Cardiac muscle cell (in vitro differentiated cells and primary cell): ENCODE results near the gene MIDN. TPM values are rescaled to one million over a fixed set of nuclear protein-coding genes. Genes with fewer than 3 reads are reported as not detected.

ENCODE experiments used
- DNase-seq, 2 donors: peaks; one replicate each; pipeline versions ENCODE4 v3.0.0 to v3.0.0-alpha.2; 2010 to 2017; ENCODE audit warnings: low read depth in 1 of 2, low spot score in 1 of 2
- H3K27ac ChIP-seq: fragments of 200-600 bp; sonication (generic); 2 replicates; pipeline ENCODE4 v1.5.1; 2016
- H3K27me3 ChIP-seq: fragments of 200-600 bp; sonication (generic); 2 replicates; pipeline ENCODE4 v1.6.0; 2016; ENCODE audit warnings: control low read depth
- H3K36me3 ChIP-seq: fragments of 200-600 bp; sonication (generic); 2 replicates; pipeline ENCODE4 v1.5.1; 2016; ENCODE audit warnings: control low read depth
- H3K4me1 ChIP-seq: fragments of 200-600 bp; sonication (generic); 2 replicates; pipeline ENCODE4 v1.8.1; 2017; ENCODE audit warnings: low read depth, mild to moderate bottlenecking, mixed run types
- H3K4me3 ChIP-seq: fragments of 200-600 bp; sonication (generic); 2 replicates; pipeline ENCODE4 v1.5.1; 2016; ENCODE audit warnings: mild to moderate bottlenecking
- H3K9me3 ChIP-seq: fragments of 200-600 bp; sonication (generic); 2 replicates; pipeline ENCODE4 v1.5.1; 2017; ENCODE audit warnings: low read depth, mild to moderate bottlenecking, control low read depth
- CTCF ChIP-seq: IDR thresholded peaks from 2 replicates; pipeline ENCODE4 v1.5.1; 2012; ENCODE audit warnings: low read depth, mild to moderate bottlenecking, low read length
- polyA plus RNA-seq: library from polyadenylated mRNA; unstranded; fragments of >200 nt; fragmentation: Nextera tagmentation; extraction: Ambion mirVana; gene quantifications from 2 replicates; pipeline ENCODE4 v1.2.1, GENCODE V29; 2016
- total RNA-seq: library from RNA; depleted of rRNA; stranded (reverse); fragments of >200 nt; gene quantifications from 2 replicates; pipeline ENCODE4 v1.2.3, GENCODE V29; 2016

MIDN gene
- total and polyA plus RNA-seq, 2 experiments from 2014 or later: 58.1 to 89.2 TPM

GRCh38 chr19:1229924-1230782, 18.2 kb upstream of the MIDN start:
- TF ChIP-seq CTCF: no peak
- Histone ChIP-seq H3K4me1 (peaks cover 34% of the 10 kb centered on the region), H3K27me3 (no peaks in the 10 kb centered on the region), H3K36me3 (peaks cover 15% of the 10 kb centered on the region), H3K4me3 (no peak overlapping the region), H3K27ac (peak overlapping the region; percentile 81), H3K9me3 (no peaks in the 10 kb centered on the region)
- no peak for DNase-seq

- H3K27ac ChIP-seq: peak overlapping the region; percentile 81
- no peak overlapping the region for H3K4me3 ChIP-seq
- no peak for DNase-seq
- no peaks in the 10 kb centered on the region for H3K9me3 ChIP-seq
- TF ChIP-seq CTCF: no peak
- H3K27me3 ChIP-seq: no peaks in the 10 kb centered on the region
- peaks cover 34% of the 10 kb centered on the region for H3K4me1 ChIP-seq
- H3K36me3 ChIP-seq: peaks cover 18% of the 10 kb centered on the region
Observed at GRCh38 chr19:1230783-1231489, 17.4 kb upstream of the MIDN start.

GRCh38 chr19:1231729-1232637, 16.4 kb upstream of the MIDN start:
- H3K4me3 ChIP-seq: no peak overlapping the region
- no peaks in the 10 kb centered on the region for H3K9me3 ChIP-seq
- H3K27ac ChIP-seq: peak overlapping the region; percentile 81
- peaks cover 15% of the 10 kb centered on the region for H3K36me3 ChIP-seq
- no peaks in the 10 kb centered on the region for H3K27me3 ChIP-seq
- no peak for TF ChIP-seq CTCF
- peaks cover 34% of the 10 kb centered on the region for H3K4me1 ChIP-seq
- peak in 1 of 2 donors; percentile 70 for DNase-seq

- no peak overlapping the region for H3K4me3 ChIP-seq
- DNase-seq: peak in 1 of 2 donors; percentile 72
- no peaks in the 10 kb centered on the region for H3K9me3 ChIP-seq
- peaks cover 9% of the 10 kb centered on the region for H3K36me3 ChIP-seq
- no peak for TF ChIP-seq CTCF
- peaks cover 34% of the 10 kb centered on the region for H3K4me1 ChIP-seq
- H3K27me3 ChIP-seq: no peaks in the 10 kb centered on the region
- peak overlapping the region; percentile 81 for H3K27ac ChIP-seq
Observed at GRCh38 chr19:1232652-1233072, 15.7 kb upstream of the MIDN start.

DNA sequence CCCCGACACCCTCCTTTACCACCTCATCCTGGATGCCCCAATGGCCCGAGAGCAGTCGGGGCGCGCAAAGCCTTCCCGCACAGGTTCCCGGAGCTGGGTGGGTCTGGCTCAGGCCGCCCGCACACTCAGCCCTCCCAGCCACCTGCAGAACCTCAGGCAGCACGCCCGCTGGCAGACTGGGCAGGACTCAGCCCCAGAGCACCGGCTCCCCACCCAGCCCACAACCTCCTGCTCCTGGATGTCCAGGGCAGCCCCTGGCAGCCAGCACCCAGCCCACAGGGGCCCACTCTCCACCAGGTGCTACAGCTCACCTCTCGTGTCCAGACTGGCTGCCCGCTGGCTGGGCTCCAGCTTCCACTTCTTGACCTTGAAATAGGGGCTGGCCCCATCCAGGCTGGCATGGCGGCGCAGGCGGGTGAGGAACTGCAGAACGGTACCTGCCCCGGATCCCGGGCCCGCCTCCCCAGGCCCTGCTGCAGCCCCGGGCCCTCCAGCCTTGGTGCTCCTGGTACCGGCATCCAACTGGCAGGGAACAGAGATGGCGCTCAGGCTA, 15.2 kb upstream of the MIDN start:
- Histone ChIP-seq H3K36me3 (peaks cover 7% of the 10 kb centered on the region), H3K27ac (peak overlapping the region; percentile 81)
- TF ChIP-seq CTCF: no peak

More for the DNA sequence above, 15.2 kb upstream of the MIDN start:
- peaks cover 35% of the 10 kb centered on the region for H3K4me1 ChIP-seq
- no peak for DNase-seq
- H3K9me3 ChIP-seq: no peaks in the 10 kb centered on the region
- no peaks in the 10 kb centered on the region for H3K27me3 ChIP-seq
- no peak overlapping the region for H3K4me3 ChIP-seq
